Cardiac fibroblast (primary cell): Measurements from ENCODE around the gene ANKRD33.

Source experiments
- DNase-seq, 2 donors: peaks; one replicate each; pipeline versions ENCODE4 v3.0.0 to v3.0.0-alpha.2; 2010; ENCODE audit warnings: low read depth in 2 of 2
- H3K4me3 ChIP-seq, 2 donors: replicated peaks in 1 of 2; 1 replicate in 1 of 2; 2 replicates in 1 of 2; pipeline ENCODE4 v1.5.1; 2011; ENCODE audit warnings: low read depth in 2 of 2, low read length in 2 of 2, mild to moderate bottlenecking in 2 of 2, moderate library complexity in 1 of 2
- TF ChIP-seq, protein P1 (sequence below): IDR thresholded peaks from one replicate; pipeline ENCODE4 v1.5.1; 2011; ENCODE audit warnings: low read depth, mild to moderate bottlenecking, low read length, inconsistent platforms

Gene ANKRD33

DNA sequence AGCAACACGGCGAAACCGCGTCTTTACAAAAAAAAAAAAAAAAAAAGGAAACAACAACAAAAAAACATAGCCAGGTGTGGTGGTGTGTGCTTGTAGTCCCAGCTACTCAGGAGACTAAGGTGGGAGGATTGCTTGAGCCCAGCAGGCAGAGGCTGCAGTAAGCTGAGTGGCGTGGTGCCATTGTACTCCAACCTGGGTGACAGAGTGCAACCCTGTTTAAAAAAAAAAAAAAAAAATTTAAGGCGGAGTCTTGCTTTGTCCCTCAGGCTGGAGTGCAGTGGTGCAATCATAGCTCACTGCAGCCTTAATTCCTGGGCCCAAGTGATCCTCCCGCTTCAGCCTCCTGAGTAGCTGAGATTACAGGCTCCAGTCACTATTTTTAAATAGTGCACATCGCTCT, 21.1 kb upstream of the ANKRD33 start:
- TF ChIP-seq, protein P1, sequence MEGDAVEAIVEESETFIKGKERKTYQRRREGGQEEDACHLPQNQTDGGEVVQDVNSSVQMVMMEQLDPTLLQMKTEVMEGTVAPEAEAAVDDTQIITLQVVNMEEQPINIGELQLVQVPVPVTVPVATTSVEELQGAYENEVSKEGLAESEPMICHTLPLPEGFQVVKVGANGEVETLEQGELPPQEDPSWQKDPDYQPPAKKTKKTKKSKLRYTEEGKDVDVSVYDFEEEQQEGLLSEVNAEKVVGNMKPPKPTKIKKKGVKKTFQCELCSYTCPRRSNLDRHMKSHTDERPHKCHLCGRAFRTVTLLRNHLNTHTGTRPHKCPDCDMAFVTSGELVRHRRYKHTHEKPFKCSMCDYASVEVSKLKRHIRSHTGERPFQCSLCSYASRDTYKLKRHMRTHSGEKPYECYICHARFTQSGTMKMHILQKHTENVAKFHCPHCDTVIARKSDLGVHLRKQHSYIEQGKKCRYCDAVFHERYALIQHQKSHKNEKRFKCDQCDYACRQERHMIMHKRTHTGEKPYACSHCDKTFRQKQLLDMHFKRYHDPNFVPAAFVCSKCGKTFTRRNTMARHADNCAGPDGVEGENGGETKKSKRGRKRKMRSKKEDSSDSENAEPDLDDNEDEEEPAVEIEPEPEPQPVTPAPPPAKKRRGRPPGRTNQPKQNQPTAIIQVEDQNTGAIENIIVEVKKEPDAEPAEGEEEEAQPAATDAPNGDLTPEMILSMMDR: no peak

DNA sequence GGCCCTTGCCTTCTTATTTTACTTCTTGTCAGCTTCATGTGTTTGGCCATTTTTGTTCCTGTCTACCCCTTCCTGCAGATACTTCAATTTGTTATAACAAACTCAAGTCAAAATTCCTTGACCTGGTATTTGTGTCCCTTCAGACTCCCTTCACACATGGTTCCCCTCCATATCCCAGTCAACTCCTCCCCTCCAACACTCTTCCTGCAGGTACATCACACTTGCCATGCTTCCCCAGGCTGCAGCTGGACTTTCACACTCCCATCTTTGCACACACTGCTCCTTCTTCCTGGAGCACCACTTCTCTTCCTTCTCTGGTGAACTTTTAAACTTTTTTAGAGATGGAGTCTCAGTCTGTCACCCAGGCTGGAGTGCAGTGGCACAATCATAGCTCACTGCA, 20.5 kb upstream of the ANKRD33 start:
- H3K4me3 ChIP-seq: no peak overlapping the region
- TF ChIP-seq, protein P1: no peak
- no peak for DNase-seq

More for the DNA sequence above, 21.1 kb upstream of the ANKRD33 start:
- DNase-seq: no peak
- H3K4me3 ChIP-seq: no peak overlapping the region

DNA sequence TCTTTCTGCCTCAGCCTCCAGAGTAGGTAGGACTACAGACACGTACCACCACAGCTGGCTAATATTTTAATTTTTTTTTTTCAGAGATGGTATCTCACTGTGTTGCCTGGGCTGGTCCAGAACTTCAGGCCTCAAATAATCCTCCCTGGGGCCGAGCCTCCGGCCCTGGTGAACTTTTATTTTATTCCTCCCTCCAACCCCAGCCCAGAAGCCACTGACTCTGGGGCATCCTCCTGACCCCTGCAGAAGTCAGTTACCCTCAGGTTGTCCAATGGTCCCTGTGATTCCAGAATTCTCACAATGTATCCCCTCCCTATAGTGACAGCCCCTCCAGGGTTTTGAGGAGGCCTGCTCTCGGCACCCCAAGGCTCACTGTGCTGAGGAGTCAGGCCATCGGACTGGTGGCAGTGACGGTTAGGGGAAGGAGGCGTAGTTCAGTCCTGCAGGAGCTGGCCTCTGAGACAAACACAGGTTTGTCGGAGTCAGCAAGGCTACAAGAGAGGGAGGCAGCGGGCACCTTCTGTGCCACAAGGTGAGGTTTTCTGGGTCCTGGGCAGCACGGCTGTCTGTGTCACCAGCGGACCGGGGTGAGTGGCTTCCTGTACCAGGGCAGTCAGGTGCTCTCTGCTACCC, 20.0 kb upstream of the ANKRD33 start:
- TF ChIP-seq, protein P1: no peak
- DNase-seq: no peak
- H3K4me3 ChIP-seq: no peak overlapping the region

DNA sequence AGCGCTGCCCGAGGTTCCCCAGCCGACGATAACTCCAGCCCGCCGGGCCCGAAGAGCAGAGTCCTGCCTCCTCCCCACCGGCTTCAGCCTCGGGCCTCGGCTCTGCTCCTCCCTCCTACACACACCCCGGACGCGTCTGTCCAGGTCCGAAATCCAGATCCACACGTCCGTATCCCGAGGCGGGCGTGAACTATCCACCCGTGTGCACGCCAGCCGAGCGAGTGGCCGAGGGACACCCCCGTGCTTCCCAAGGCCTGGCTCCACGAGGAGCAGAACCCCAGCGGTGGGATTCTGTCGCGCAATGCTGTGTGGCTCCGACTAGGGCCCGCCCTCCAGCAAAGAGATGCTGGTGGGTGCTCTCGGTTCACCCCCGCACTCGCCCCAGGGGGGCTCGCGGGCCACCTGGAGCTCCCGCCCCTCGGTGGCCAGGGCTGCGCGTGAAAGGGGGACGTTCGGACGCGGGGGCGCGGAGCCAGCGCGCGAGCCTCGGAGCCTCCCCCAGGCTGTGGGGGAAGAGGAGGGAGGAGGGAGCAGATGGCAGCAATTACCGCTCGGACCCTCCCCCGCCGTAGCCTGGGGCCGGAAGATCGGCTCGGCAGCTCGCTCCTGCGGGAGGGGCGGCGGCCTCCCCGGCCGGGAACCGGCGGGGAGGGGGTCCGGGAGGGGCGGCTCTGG, 18.9 kb upstream of the ANKRD33 start:
- no peak for DNase-seq
- TF ChIP-seq, protein P1: no peak
- H3K4me3 ChIP-seq: peak overlapping the region; percentile 34 to 41

DNA sequence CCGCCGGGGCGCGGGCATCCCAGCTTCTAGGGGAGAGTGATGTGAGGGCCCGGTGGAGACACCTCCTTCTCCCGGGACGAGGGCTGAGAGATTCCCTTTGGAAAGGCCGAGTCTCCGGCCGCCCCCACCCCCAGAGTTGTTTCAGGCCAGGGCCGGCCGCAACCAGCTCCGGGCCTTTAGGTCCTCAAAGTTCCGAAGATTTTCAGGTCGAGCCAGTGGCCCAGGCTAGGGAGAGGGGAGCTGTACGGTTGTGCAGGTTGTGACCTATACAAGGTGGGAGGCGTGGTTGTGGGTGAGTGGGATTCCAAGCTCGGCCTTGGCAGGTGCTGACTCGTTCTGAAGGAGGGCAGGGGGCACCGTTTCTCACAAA, 18.4 kb upstream of the ANKRD33 start:
- peak overlapping the region in 1 of 2 donors; percentile 34 for H3K4me3 ChIP-seq
- no peak for DNase-seq

DNA sequence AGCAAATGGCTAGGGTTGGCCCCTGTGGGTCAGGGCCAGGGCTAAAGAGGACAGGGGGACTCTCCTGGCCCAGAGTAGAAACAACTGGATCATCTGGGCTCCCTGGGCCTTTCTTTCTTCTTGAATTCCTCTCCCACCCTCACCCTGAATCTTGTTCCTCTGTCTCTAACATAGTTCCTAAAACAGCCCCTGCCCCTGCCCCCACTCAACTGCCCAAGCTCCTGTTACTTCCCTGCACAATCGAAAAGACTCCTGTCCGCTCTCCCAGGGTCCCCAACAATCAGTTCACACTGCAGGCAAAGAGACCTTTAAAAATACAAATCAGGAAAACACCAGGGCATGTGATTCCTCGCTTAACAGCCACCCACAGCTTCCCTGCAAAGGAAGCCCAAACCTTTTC, 18.0 kb upstream of the ANKRD33 start:
- TF ChIP-seq, protein P1: no peak
- no peak for DNase-seq
- H3K4me3 ChIP-seq: no peak overlapping the region

More for the DNA sequence above, 18.4 kb upstream of the ANKRD33 start:
- TF ChIP-seq, protein P1: no peak
